IMR-90 (cell line): ENCODE data around the gene GRAMD4. TPM values are rescaled to one million over a fixed set of nuclear protein-coding genes. Genes with fewer than 3 reads are reported as not detected.

ENCODE experiments used
- ATAC-seq: fragments of 200-7000 bp; cut with Tn5 transposase; 2 replicates; pipeline ENCODE4 v1.9.1; 2020; ENCODE audit warnings: low read depth, mild to moderate bottlenecking, moderate library complexity
- BruUV-seq: library from RNA; stranded (reverse); fragments of 400-500 nt; replicated peaks from 2 replicates; lab custom pipeline; 2021; lab: Mats Ljungman, UMichigan
- CTCF ChIA-PET: fragments of 300-600 bp; formaldehyde crosslinking; extraction: SDS; loops from one replicate; lab custom pipeline; 2021; ENCODE audit warnings: antibody characterized with exemption; lab: Yijun Ruan, JAX
- POLR2A ChIA-PET: fragments of 300-600 bp; sonication (Branson Sonifier 250); formaldehyde crosslinking; loops from one replicate; lab custom pipeline; 2022; ENCODE audit warnings: antibody characterized with exemption; ENCODE audit not compliant: unreplicated experiment; lab: Charles Lee
- DNase-seq: peaks from one replicate; pipeline ENCODE4 v3.0.0; 2013
- H2AFZ ChIP-seq: replicated peaks from 2 replicates; pipeline ENCODE3; 2013; ENCODE audit warnings: low read length, mild to moderate bottlenecking; ENCODE audit not compliant: poor library complexity
- H2AK5ac ChIP-seq: 2 replicates; pipeline ENCODE4 v1.6.1; 2013; ENCODE audit warnings: low read depth, low read length, inconsistent platforms
- H2AK9ac ChIP-seq: replicated peaks from 2 replicates; pipeline ENCODE3; 2013; ENCODE audit warnings: mild to moderate bottlenecking, low read depth, low read length, moderate library complexity; ENCODE audit not compliant: poor library complexity
- H2BK120ac ChIP-seq: 2 replicates; pipeline ENCODE4 v1.6.1; 2013; ENCODE audit warnings: low read depth, low read length, inconsistent platforms
- H2BK15ac ChIP-seq: 3 replicates; pipeline ENCODE4 v1.6.1; 2013; ENCODE audit warnings: low read depth, low read length, inconsistent platforms
- H2BK20ac ChIP-seq: 2 replicates; pipeline ENCODE4 v1.6.1; 2013; ENCODE audit warnings: low read depth, mild to moderate bottlenecking, inconsistent platforms, low read length, moderate library complexity
- H2BK5ac ChIP-seq: 2 replicates; pipeline ENCODE4 v1.6.1; 2013; ENCODE audit warnings: mild to moderate bottlenecking, low read depth, low read length, inconsistent platforms; ENCODE audit not compliant: poor library complexity, severe bottlenecking
- H3K14ac ChIP-seq: replicated peaks from 2 replicates; pipeline ENCODE4 v1.6.1; 2013; ENCODE audit warnings: low read depth, low read length, inconsistent platforms
- H3K18ac ChIP-seq: 2 replicates; pipeline ENCODE4 v1.6.1; 2013; ENCODE audit warnings: low read depth, low read length, control low read depth
- H3K23ac ChIP-seq: 2 replicates; pipeline ENCODE4 v1.6.1; 2013; ENCODE audit warnings: low read depth, low read length, inconsistent platforms
- H3K27ac ChIP-seq: 2 replicates; pipeline ENCODE4 v1.5.1; 2013; ENCODE audit warnings: mild to moderate bottlenecking, control low read depth, low read length; ENCODE audit not compliant: insufficient read depth
- H3K27me3 ChIP-seq: 2 replicates; pipeline ENCODE4 v1.6.1; 2013; ENCODE audit warnings: low read length; ENCODE audit not compliant: control insufficient read depth, insufficient read depth
- H3K36me3 ChIP-seq: 2 replicates; pipeline ENCODE4 v1.6.1; 2013; ENCODE audit warnings: low read length, mixed read lengths; ENCODE audit not compliant: control insufficient read depth, insufficient read depth
- H3K4ac ChIP-seq: 2 replicates; pipeline ENCODE4 v1.6.1; 2013; ENCODE audit warnings: low read depth, low read length, inconsistent platforms
- H3K4me1 ChIP-seq: 2 replicates; pipeline ENCODE4 v1.6.1; 2013; ENCODE audit warnings: low read length, mixed read lengths; ENCODE audit not compliant: control insufficient read depth, insufficient read depth
- H3K4me2 ChIP-seq: 2 replicates; pipeline ENCODE4 v1.6.1; 2013; ENCODE audit warnings: low read depth, mild to moderate bottlenecking, control low read depth, low read length, moderate library complexity
- H3K4me3 ChIP-seq: 2 replicates; pipeline ENCODE4 v1.5.1; 2013; ENCODE audit warnings: low read depth, mild to moderate bottlenecking, control low read depth, low read length, moderate library complexity; ENCODE audit not compliant: insufficient read depth
- H3K56ac ChIP-seq: 2 replicates; pipeline ENCODE4 v1.6.1; 2013; ENCODE audit warnings: low read length, inconsistent platforms; ENCODE audit not compliant: insufficient read depth; ENCODE audit errors: extremely low read depth
- H3K79me1 ChIP-seq, 2 experiments: 2 replicates each; pipeline ENCODE4 v1.6.1; 2013; ENCODE audit warnings: low read length in 2 of 2, inconsistent platforms in 1 of 2, low read depth in 1 of 2
- H3K9ac ChIP-seq: 2 replicates; pipeline ENCODE4 v1.6.1; 2013; ENCODE audit warnings: low read depth, low read length, control low read depth
- H3K9me1 ChIP-seq: 2 replicates; pipeline ENCODE4 v1.6.1; 2013; ENCODE audit warnings: low read length, inconsistent platforms; ENCODE audit not compliant: insufficient read depth
- H3K9me3 ChIP-seq: 2 replicates; pipeline ENCODE4 v1.6.1; 2013; ENCODE audit warnings: low read length; ENCODE audit not compliant: control insufficient read depth, insufficient read depth
- H4K20me1 ChIP-seq: 2 replicates; pipeline ENCODE4 v1.6.1; 2013; ENCODE audit warnings: low read length, inconsistent platforms; ENCODE audit not compliant: insufficient read depth
- H4K5ac ChIP-seq: 2 replicates; pipeline ENCODE4 v1.6.1; 2013; ENCODE audit warnings: mild to moderate bottlenecking, low read depth, low read length, control low read depth
- H4K8ac ChIP-seq, 2 experiments: 2 replicates each; pipeline ENCODE4 v1.6.1; 2013; ENCODE audit warnings: low read depth in 2 of 2, low read length in 2 of 2, control low read depth in 1 of 2, inconsistent platforms in 1 of 2
- H4K91ac ChIP-seq: 2 replicates; pipeline ENCODE4 v1.6.1; 2013; ENCODE audit warnings: low read depth, low read length, inconsistent platforms; ENCODE audit not compliant: insufficient read depth
- BHLHE40 ChIP-seq: fragments of 150-350 bp; IDR thresholded peaks from 2 replicates; pipeline ENCODE4 v1.6.1; 2016; ENCODE audit warnings: mild to moderate bottlenecking, low read depth, low read length
- CEBPB ChIP-seq: IDR thresholded peaks from 2 replicates; pipeline ENCODE4 v1.6.1; 2012; ENCODE audit warnings: low read depth, low read length, improper control_type of control experiment
- CHD1 ChIP-seq: IDR thresholded peaks from 2 replicates; pipeline ENCODE4 v1.6.1; 2012; ENCODE audit warnings: low read depth, low read length, improper control_type of control experiment
- CTCF ChIP-seq: conservative IDR thresholded peaks from 2 replicates; pipeline ENCODE4 v1.5.1; 2012; ENCODE audit warnings: mild to moderate bottlenecking, low read depth, low read length, improper control_type of control experiment
- ELK1 ChIP-seq: fragments of 150-350 bp; IDR thresholded peaks from 2 replicates; pipeline ENCODE4 v1.6.1; 2016; ENCODE audit warnings: low read depth, mild to moderate bottlenecking, low read length, moderate library complexity, borderline replicate concordance
- FOS ChIP-seq: fragments of 150-350 bp; IDR thresholded peaks from 2 replicates; pipeline ENCODE4 v1.6.1; 2016; ENCODE audit warnings: low read depth, low read length
- MAFK ChIP-seq: IDR thresholded peaks from 2 replicates; pipeline ENCODE4 v1.6.1; 2012; ENCODE audit warnings: low read depth, low read length, improper control_type of control experiment
- MAZ ChIP-seq: IDR thresholded peaks from 2 replicates; pipeline ENCODE4 v1.6.1; 2012; ENCODE audit warnings: low read depth, mild to moderate bottlenecking, low read length, improper control_type of control experiment, moderate library complexity, borderline replicate concordance
- MXI1 ChIP-seq: IDR thresholded peaks from 2 replicates; pipeline ENCODE4 v1.6.1; 2012; ENCODE audit warnings: low read depth, mild to moderate bottlenecking, low read length, moderate library complexity, borderline replicate concordance
- NFE2L2 ChIP-seq: fragments of 150-350 bp; IDR thresholded peaks from 2 replicates; pipeline ENCODE4 v1.6.1; 2016; ENCODE audit warnings: low read depth, mild to moderate bottlenecking, low read length
- POLR2A ChIP-seq: IDR thresholded peaks from 2 replicates; pipeline ENCODE4 v1.6.1; 2012; ENCODE audit warnings: mild to moderate bottlenecking, low read depth, low read length
- RAD21 ChIP-seq: IDR thresholded peaks from 2 replicates; pipeline ENCODE4 v1.6.1; 2012; ENCODE audit warnings: low read length, improper control_type of control experiment
- RCOR1 ChIP-seq: IDR thresholded peaks from 2 replicates; pipeline ENCODE4 v1.6.1; 2012; ENCODE audit warnings: mild to moderate bottlenecking, low read length, improper control_type of control experiment; ENCODE audit not compliant: insufficient replicate concordance
- RFX5 ChIP-seq: IDR thresholded peaks from 2 replicates; pipeline ENCODE4 v1.8.0; 2012; ENCODE audit warnings: low read depth, mild to moderate bottlenecking, low read length, moderate library complexity
- SMC3 ChIP-seq: fragments of 150-350 bp; IDR thresholded peaks from 2 replicates; pipeline ENCODE4 v1.6.1; 2016; ENCODE audit warnings: low read depth, mild to moderate bottlenecking, antibody characterized with exemption, low read length, moderate library complexity
- USF2 ChIP-seq: fragments of 150-350 bp; IDR thresholded peaks from 2 replicates; pipeline ENCODE4 v1.6.1; 2017; ENCODE audit warnings: mild to moderate bottlenecking, antibody characterized with exemption, low read length, low read depth
- WGBS, 2 experiments: methylation state at CpG; one replicate each; pipeline versions ENCODE4 v1.1.5 to v1.1.7; 2013; ENCODE audit warnings: missing lambda C conversion rate in 2 of 2; ENCODE audit not compliant: insufficient read length in 1 of 2; ENCODE audit errors: extremely low coverage in 2 of 2; 5-methylcytosine and 5-hydroxymethylcytosine counted together
- dilution Hi-C: fragments of 300-500 bp; cut with HindIII; formaldehyde crosslinking; loops from one replicate; pipeline ENCODE4 v1.14.3; 2018; ENCODE audit warnings: low sequenced_read_pairs; ENCODE audit not compliant: unreplicated experiment
- in situ Hi-C: fragments of 300-500 bp; cut with MboI; formaldehyde crosslinking; loops from 3 replicates; pipeline ENCODE4 v1.14.3; 2019; ENCODE audit warnings: low sequenced_read_pairs, inconsistent platforms, mixed read lengths
- intact Hi-C: fragments of 100-400 bp; cut with micrococcal nuclease; formaldehyde crosslinking; loops from 2 replicates; pipeline ENCODE4 v1.10.0; 2022
- polyA plus RNA-seq, 3 experiments: library from polyadenylated mRNA; depleted of rRNA; stranded (reverse); fragments of >200 nt; gene quantifications; 2 replicates each; pipeline ENCODE4 v1.2.3, GENCODE V29; 2012; ENCODE audit warnings: low replicate concordance in 1 of 3
- total RNA-seq: library from RNA; depleted of rRNA; stranded (reverse); fragments of >200 nt; gene quantifications from 2 replicates; pipeline ENCODE4 v1.2.3, GENCODE V29; 2012

The GRAMD4 gene
- total and polyA plus RNA-seq, 2 of the 4 experiments (the other 2 are of a cell fraction): 2.7 to 5.8 TPM

GRCh38 chr22:46582281-46582933, 37.8 kb upstream of the GRAMD4 start:
- 79% methylated on average over 7 of the region's 14 CpGs; no CpG with 5 or more reads in 1 of the 2 experiments for WGBS, 2 experiments
- Histone ChIP-seq H2AK9ac (no peak overlapping the region), H2AFZ (no peak overlapping the region), H3K4me3 (no peak overlapping the region), H3K36me3 (peaks cover 1% of the 10 kb centered on the region; the same call in 1 of the 2 replicates), H3K4me1 (peaks cover 21% of the 10 kb centered on the region), H2BK20ac (no peak overlapping the region), H3K9me3 (no peaks in the 10 kb centered on the region), H3K14ac (no peak overlapping the region), H3K4ac (no peak overlapping the region), H2BK15ac (no peak overlapping the region), H3K9me1 (no peaks in the 10 kb centered on the region), H4K5ac (no peak overlapping the region), H3K4me2 (no peak overlapping the region), H3K9ac (no peak overlapping the region), H3K27ac (no peak overlapping the region), H4K20me1 (peaks cover 35% of the 10 kb centered on the region), H3K56ac (no peak overlapping the region), H4K91ac (no peak overlapping the region), H3K27me3 (no peaks in the 10 kb centered on the region; the same call in 1 of the 2 replicates), H3K79me1 (peaks cover 12 to 17% of the 10 kb centered on the region in 2 experiments; a peak in 3 of 4 replicates), H2BK120ac (no peak overlapping the region), H3K23ac (no peak overlapping the region), H2BK5ac (no peak overlapping the region), H3K18ac (no peak overlapping the region), H4K8ac (no peak overlapping the region), H2AK5ac (no peak overlapping the region)
- TF ChIP-seq SMC3 (no peak), RAD21 (no peak), FOS (no peak), POLR2A (no peak), CTCF (no peak), MXI1 (no peak), MAFK (no peak), BHLHE40 (no peak), USF2 (no peak), ELK1 (no peak), RFX5 (no peak), CHD1 (no peak), NFE2L2 (no peak), CEBPB (no peak), MAZ (no peak), RCOR1 (no peak)
- dilution Hi-C loops: no loop called here
- intact Hi-C loops: no loop called here
- DNase-seq: no peak
- BruUV-seq: no TSS peak
- POLR2A ChIA-PET: no interaction called here
- ATAC-seq: no peak
- CTCF ChIA-PET: no interaction called here
- in situ Hi-C loops: no loop called here
